WTC11 (cell line): Measurements from ENCODE around the gene CALCOCO2. TPM values are rescaled to one million over a fixed set of nuclear protein-coding genes. Genes with fewer than 3 reads are reported as not detected.

Source experiments
- ATAC-seq: fragments of 200-7000 bp; cut with Tn5 transposase; 2 replicates; pipeline ENCODE4 v1.10.0; 2021; ENCODE audit warnings: mild to moderate bottlenecking, moderate library complexity
- CTCF ChIA-PET: fragments of 300-600 bp; sonication (Branson Sonifier 250); formaldehyde crosslinking; loops from one replicate; lab custom pipeline; 2021; ENCODE audit warnings: antibody characterized with exemption; lab: Charles Lee
- POLR2A ChIA-PET: fragments of 350-600 bp; sonication (Branson Sonifier 250); formaldehyde crosslinking; loops from one replicate; lab custom pipeline; 2021; ENCODE audit warnings: antibody characterized with exemption; lab: Charles Lee
- DNase-seq: peaks from one replicate; pipeline ENCODE4 v3.0.0; 2021; ENCODE audit warnings: low spot score
- H3K27ac Mint-ChIP-seq: 2 replicates; pipeline ENCODE4 v1.8.0; 2021; ENCODE audit warnings: mixed read lengths
- H3K27me3 Mint-ChIP-seq: 2 replicates; pipeline ENCODE4 v1.8.0; 2021; ENCODE audit warnings: low read depth, mild to moderate bottlenecking, moderate library complexity, mixed read lengths
- H3K36me3 Mint-ChIP-seq: 2 replicates; pipeline ENCODE4 v1.8.0; 2021; ENCODE audit warnings: mixed read lengths
- H3K4me1 Mint-ChIP-seq: 2 replicates; pipeline ENCODE4 v1.8.0; 2022; ENCODE audit warnings: mixed read lengths
- H3K4me3 Mint-ChIP-seq: 2 replicates; pipeline ENCODE4 v1.8.0; 2021; ENCODE audit warnings: mild to moderate bottlenecking, moderate library complexity, mixed read lengths
- H3K9me3 Mint-ChIP-seq: 2 replicates; pipeline ENCODE4 v1.8.0; 2021; ENCODE audit warnings: mixed read lengths
- ATF1 ChIP-seq: sonication (generic); formaldehyde crosslinking; IDR thresholded peaks from 2 replicates; pipeline ENCODE4 v1.8.1; 2023; ENCODE audit warnings: mild to moderate bottlenecking, moderate library complexity, missing genetic modification reagents
- CREB1 ChIP-seq: sonication (generic); formaldehyde crosslinking; IDR thresholded peaks from 2 replicates; pipeline ENCODE4 v1.8.0; 2023; ENCODE audit warnings: mild to moderate bottlenecking, missing genetic modification reagents
- ELF4 ChIP-seq: sonication (generic); formaldehyde crosslinking; IDR thresholded peaks from 2 replicates; pipeline ENCODE4 v1.8.1; 2022; ENCODE audit warnings: low read depth, mild to moderate bottlenecking, moderate library complexity, missing genetic modification reagents
- GABPB1 ChIP-seq: sonication (generic); formaldehyde crosslinking; IDR thresholded peaks from 2 replicates; pipeline ENCODE4 v1.8.1; 2023; ENCODE audit warnings: mild to moderate bottlenecking, missing genetic modification reagents
- NFYB ChIP-seq: sonication (generic); formaldehyde crosslinking; conservative IDR thresholded peaks from 2 replicates; pipeline ENCODE4 v1.8.0; 2022; ENCODE audit warnings: low read depth, missing genetic modification reagents
- PRRX2 ChIP-seq: fragments of 250-450 bp; sonication (Bioruptor Pico); IDR thresholded peaks from 2 replicates; pipeline ENCODE4 v1.8.0; 2021; ENCODE audit warnings: mild to moderate bottlenecking
- SMAD3 ChIP-seq: sonication (generic); formaldehyde crosslinking; IDR thresholded peaks from 2 replicates; pipeline ENCODE4 v1.8.0; 2022; ENCODE audit warnings: missing genetic modification reagents, mild to moderate bottlenecking, borderline replicate concordance
- ZNF138 ChIP-seq: sonication (generic); formaldehyde crosslinking; conservative IDR thresholded peaks from 2 replicates; pipeline ENCODE4 v1.8.1; 2022; ENCODE audit warnings: mild to moderate bottlenecking, moderate library complexity, missing genetic modification reagents
- total RNA-seq: library from RNA; stranded (reverse); gene quantifications from 3 replicates; pipeline ENCODE4 v1.2.3, GENCODE V29; 2021
- TF ChIP-seq, protein P1 (sequence below): sonication (generic); formaldehyde crosslinking; IDR thresholded peaks from 2 replicates; pipeline ENCODE4 v1.8.1; 2022; ENCODE audit warnings: mild to moderate bottlenecking, missing genetic modification reagents, moderate library complexity, borderline replicate concordance
- TF ChIP-seq, protein P2 (sequence below): sonication (generic); formaldehyde crosslinking; IDR thresholded peaks from 2 replicates; pipeline ENCODE4 v1.8.1; 2023; ENCODE audit warnings: mild to moderate bottlenecking, missing genetic modification reagents
- TF ChIP-seq, protein P3 (sequence below): fragments of 250-450 bp; sonication (Bioruptor Pico); IDR thresholded peaks from 2 replicates; pipeline ENCODE4 v1.8.0; 2021; ENCODE audit warnings: mild to moderate bottlenecking
- TF ChIP-seq, protein P4 (sequence below): sonication (generic); formaldehyde crosslinking; conservative IDR thresholded peaks from 2 replicates; pipeline ENCODE4 v1.8.1; 2022; ENCODE audit warnings: mild to moderate bottlenecking, missing genetic modification reagents
- TF ChIP-seq, protein P5 (sequence below): fragments of 250-450 bp; sonication (Bioruptor Pico); IDR thresholded peaks from 2 replicates; pipeline ENCODE4 v2.1.2; 2022; ENCODE audit warnings: mild to moderate bottlenecking, moderate library complexity
- TF ChIP-seq, protein P6 (sequence below): sonication (generic); formaldehyde crosslinking; IDR thresholded peaks from 2 replicates; pipeline ENCODE4 v1.8.1; 2023; ENCODE audit warnings: mild to moderate bottlenecking, missing genetic modification reagents
- TF ChIP-seq, protein P7 (sequence below): sonication (generic); formaldehyde crosslinking; IDR thresholded peaks from 2 replicates; pipeline ENCODE4 v1.8.0; 2022; ENCODE audit warnings: mild to moderate bottlenecking, missing genetic modification reagents
- TF ChIP-seq, protein P8 (sequence below): sonication (generic); formaldehyde crosslinking; IDR thresholded peaks from 2 replicates; pipeline ENCODE4 v1.8.1; 2022; ENCODE audit warnings: mild to moderate bottlenecking, moderate library complexity, missing genetic modification reagents
- TF ChIP-seq, protein P9 (sequence below): sonication (generic); formaldehyde crosslinking; IDR thresholded peaks from 2 replicates; pipeline ENCODE4 v1.8.0; 2022; ENCODE audit warnings: mild to moderate bottlenecking, missing genetic modification reagents
- TF ChIP-seq, protein P10 (sequence below): sonication (generic); formaldehyde crosslinking; conservative IDR thresholded peaks from 2 replicates; pipeline ENCODE4 v1.8.1; 2023; ENCODE audit warnings: mild to moderate bottlenecking, low read depth, missing genetic modification reagents, moderate library complexity
- TF ChIP-seq, protein P11 (sequence below): sonication (generic); formaldehyde crosslinking; IDR thresholded peaks from 2 replicates; pipeline ENCODE4 v1.8.0; 2023; ENCODE audit warnings: missing genetic modification reagents

CALCOCO2 gene
- total RNA-seq, 1 experiment from 2014 or later, result 32.6 TPM

DNA sequence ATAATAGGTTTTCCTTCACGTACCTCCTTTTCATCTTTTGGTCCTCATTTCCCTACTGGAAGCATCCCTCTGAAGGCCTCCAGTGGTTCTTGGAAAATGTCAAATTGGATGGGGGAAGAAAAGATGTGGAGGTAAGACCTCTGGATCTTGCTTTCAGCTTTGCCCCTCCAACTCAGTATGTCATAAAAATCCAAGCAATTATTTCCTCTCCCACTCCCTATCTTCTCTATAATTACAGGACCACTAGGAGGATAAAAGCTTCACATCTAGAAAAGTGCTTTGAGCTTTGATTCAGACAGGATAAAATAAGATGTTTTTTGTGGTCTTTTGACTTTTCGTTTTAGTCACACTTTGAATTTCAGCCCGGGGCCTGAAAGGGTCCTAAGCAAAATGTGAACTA lies 15.5 kb upstream of the CALCOCO2 start:
- Mint-ChIP-seq H3K9me3 (no peaks in the 10 kb centered on the region), H3K27ac (no peak overlapping the region), H3K4me3 (peak overlapping the region; percentile 49), H3K36me3 (no peaks in the 10 kb centered on the region), H3K4me1 (peaks cover 42% of the 10 kb centered on the region), H3K27me3 (peaks cover 5% of the 10 kb centered on the region; the same call in 1 of the 2 replicates)
- DNase-seq (no peak), ATAC-seq (no peak)
- ChIA-PET POLR2A (interaction anchor here (1.0 kb wide), 1 partner anchor 63 kb away, joined by 4 read pairs; no protein-coding TSS in a partner anchor), CTCF (interaction anchor here (0.5 to 12.4 kb wide), 21 partner anchors 9 to 475 kb away, joined by 3 to 355 read pairs (median 5); partner anchors contain the start of gene ATP5MC1)
- TF ChIP-seq, protein P1, sequence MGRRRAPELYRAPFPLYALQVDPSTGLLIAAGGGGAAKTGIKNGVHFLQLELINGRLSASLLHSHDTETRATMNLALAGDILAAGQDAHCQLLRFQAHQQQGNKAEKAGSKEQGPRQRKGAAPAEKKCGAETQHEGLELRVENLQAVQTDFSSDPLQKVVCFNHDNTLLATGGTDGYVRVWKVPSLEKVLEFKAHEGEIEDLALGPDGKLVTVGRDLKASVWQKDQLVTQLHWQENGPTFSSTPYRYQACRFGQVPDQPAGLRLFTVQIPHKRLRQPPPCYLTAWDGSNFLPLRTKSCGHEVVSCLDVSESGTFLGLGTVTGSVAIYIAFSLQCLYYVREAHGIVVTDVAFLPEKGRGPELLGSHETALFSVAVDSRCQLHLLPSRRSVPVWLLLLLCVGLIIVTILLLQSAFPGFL (CRISPR knock-in tag), result no peak
- TF ChIP-seq, protein P2, sequence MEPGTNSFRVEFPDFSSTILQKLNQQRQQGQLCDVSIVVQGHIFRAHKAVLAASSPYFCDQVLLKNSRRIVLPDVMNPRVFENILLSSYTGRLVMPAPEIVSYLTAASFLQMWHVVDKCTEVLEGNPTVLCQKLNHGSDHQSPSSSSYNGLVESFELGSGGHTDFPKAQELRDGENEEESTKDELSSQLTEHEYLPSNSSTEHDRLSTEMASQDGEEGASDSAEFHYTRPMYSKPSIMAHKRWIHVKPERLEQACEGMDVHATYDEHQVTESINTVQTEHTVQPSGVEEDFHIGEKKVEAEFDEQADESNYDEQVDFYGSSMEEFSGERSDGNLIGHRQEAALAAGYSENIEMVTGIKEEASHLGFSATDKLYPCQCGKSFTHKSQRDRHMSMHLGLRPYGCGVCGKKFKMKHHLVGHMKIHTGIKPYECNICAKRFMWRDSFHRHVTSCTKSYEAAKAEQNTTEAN (CRISPR knock-in tag), result no peak
- TF ChIP-seq PRRX2 (CRISPR knock-in tag), result no peak
- TF ChIP-seq CREB1, result no peak
- TF ChIP-seq, protein P3, sequence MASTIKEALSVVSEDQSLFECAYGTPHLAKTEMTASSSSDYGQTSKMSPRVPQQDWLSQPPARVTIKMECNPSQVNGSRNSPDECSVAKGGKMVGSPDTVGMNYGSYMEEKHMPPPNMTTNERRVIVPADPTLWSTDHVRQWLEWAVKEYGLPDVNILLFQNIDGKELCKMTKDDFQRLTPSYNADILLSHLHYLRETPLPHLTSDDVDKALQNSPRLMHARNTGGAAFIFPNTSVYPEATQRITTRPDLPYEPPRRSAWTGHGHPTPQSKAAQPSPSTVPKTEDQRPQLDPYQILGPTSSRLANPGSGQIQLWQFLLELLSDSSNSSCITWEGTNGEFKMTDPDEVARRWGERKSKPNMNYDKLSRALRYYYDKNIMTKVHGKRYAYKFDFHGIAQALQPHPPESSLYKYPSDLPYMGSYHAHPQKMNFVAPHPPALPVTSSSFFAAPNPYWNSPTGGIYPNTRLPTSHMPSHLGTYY (CRISPR knock-in tag), result no peak
- no peak for TF ChIP-seq ELF4 (CRISPR knock-in tag)
- TF ChIP-seq, protein P4, sequence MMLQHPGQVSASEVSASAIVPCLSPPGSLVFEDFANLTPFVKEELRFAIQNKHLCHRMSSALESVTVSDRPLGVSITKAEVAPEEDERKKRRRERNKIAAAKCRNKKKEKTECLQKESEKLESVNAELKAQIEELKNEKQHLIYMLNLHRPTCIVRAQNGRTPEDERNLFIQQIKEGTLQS (CRISPR knock-in tag), result no peak
- TF ChIP-seq, protein P5, sequence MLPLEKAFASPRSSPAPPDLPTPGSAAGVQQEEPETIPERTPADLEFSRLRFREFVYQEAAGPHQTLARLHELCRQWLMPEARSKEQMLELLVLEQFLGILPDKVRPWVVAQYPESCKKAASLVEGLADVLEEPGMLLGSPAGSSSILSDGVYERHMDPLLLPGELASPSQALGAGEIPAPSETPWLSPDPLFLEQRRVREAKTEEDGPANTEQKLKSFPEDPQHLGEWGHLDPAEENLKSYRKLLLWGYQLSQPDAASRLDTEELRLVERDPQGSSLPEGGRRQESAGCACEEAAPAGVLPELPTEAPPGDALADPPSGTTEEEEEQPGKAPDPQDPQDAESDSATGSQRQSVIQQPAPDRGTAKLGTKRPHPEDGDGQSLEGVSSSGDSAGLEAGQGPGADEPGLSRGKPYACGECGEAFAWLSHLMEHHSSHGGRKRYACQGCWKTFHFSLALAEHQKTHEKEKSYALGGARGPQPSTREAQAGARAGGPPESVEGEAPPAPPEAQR (CRISPR knock-in tag), result no peak
- TF ChIP-seq, protein P6, sequence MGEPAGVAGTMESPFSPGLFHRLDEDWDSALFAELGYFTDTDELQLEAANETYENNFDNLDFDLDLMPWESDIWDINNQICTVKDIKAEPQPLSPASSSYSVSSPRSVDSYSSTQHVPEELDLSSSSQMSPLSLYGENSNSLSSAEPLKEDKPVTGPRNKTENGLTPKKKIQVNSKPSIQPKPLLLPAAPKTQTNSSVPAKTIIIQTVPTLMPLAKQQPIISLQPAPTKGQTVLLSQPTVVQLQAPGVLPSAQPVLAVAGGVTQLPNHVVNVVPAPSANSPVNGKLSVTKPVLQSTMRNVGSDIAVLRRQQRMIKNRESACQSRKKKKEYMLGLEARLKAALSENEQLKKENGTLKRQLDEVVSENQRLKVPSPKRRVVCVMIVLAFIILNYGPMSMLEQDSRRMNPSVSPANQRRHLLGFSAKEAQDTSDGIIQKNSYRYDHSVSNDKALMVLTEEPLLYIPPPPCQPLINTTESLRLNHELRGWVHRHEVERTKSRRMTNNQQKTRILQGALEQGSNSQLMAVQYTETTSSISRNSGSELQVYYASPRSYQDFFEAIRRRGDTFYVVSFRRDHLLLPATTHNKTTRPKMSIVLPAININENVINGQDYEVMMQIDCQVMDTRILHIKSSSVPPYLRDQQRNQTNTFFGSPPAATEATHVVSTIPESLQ, result no peak
- TF ChIP-seq, protein P7, sequence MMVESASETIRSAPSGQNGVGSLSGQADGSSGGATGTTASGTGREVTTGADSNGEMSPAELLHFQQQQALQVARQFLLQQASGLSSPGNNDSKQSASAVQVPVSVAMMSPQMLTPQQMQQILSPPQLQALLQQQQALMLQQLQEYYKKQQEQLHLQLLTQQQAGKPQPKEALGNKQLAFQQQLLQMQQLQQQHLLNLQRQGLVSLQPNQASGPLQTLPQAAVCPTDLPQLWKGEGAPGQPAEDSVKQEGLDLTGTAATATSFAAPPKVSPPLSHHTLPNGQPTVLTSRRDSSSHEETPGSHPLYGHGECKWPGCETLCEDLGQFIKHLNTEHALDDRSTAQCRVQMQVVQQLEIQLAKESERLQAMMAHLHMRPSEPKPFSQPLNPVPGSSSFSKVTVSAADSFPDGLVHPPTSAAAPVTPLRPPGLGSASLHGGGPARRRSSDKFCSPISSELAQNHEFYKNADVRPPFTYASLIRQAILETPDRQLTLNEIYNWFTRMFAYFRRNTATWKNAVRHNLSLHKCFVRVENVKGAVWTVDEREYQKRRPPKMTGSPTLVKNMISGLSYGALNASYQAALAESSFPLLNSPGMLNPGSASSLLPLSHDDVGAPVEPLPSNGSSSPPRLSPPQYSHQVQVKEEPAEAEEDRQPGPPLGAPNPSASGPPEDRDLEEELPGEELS (CRISPR knock-in tag), result no peak
- TF ChIP-seq, protein P8, sequence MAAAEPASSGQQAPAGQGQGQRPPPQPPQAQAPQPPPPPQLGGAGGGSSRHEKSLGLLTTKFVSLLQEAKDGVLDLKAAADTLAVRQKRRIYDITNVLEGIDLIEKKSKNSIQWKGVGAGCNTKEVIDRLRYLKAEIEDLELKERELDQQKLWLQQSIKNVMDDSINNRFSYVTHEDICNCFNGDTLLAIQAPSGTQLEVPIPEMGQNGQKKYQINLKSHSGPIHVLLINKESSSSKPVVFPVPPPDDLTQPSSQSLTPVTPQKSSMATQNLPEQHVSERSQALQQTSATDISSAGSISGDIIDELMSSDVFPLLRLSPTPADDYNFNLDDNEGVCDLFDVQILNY (CRISPR knock-in tag), result no peak
- TF ChIP-seq, protein P9, sequence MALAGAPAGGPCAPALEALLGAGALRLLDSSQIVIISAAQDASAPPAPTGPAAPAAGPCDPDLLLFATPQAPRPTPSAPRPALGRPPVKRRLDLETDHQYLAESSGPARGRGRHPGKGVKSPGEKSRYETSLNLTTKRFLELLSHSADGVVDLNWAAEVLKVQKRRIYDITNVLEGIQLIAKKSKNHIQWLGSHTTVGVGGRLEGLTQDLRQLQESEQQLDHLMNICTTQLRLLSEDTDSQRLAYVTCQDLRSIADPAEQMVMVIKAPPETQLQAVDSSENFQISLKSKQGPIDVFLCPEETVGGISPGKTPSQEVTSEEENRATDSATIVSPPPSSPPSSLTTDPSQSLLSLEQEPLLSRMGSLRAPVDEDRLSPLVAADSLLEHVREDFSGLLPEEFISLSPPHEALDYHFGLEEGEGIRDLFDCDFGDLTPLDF (CRISPR knock-in tag), result no peak
- no peak for TF ChIP-seq GABPB1 (CRISPR knock-in tag)
- TF ChIP-seq ZNF138 (CRISPR knock-in tag), result no peak
- no peak for TF ChIP-seq NFYB (CRISPR knock-in tag)
- TF ChIP-seq, protein P10, sequence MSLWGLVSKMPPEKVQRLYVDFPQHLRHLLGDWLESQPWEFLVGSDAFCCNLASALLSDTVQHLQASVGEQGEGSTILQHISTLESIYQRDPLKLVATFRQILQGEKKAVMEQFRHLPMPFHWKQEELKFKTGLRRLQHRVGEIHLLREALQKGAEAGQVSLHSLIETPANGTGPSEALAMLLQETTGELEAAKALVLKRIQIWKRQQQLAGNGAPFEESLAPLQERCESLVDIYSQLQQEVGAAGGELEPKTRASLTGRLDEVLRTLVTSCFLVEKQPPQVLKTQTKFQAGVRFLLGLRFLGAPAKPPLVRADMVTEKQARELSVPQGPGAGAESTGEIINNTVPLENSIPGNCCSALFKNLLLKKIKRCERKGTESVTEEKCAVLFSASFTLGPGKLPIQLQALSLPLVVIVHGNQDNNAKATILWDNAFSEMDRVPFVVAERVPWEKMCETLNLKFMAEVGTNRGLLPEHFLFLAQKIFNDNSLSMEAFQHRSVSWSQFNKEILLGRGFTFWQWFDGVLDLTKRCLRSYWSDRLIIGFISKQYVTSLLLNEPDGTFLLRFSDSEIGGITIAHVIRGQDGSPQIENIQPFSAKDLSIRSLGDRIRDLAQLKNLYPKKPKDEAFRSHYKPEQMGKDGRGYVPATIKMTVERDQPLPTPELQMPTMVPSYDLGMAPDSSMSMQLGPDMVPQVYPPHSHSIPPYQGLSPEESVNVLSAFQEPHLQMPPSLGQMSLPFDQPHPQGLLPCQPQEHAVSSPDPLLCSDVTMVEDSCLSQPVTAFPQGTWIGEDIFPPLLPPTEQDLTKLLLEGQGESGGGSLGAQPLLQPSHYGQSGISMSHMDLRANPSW (CRISPR knock-in tag), result no peak
- no peak for TF ChIP-seq SMAD3 (CRISPR knock-in tag)
- TF ChIP-seq, protein P11, sequence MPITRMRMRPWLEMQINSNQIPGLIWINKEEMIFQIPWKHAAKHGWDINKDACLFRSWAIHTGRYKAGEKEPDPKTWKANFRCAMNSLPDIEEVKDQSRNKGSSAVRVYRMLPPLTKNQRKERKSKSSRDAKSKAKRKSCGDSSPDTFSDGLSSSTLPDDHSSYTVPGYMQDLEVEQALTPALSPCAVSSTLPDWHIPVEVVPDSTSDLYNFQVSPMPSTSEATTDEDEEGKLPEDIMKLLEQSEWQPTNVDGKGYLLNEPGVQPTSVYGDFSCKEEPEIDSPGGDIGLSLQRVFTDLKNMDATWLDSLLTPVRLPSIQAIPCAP (CRISPR knock-in tag), result no peak
- TF ChIP-seq ATF1, result no peak
